Endothelial cell of umbilical vein (primary cell): Measurements from ENCODE around the gene NRF1. TPM values are rescaled to one million over a fixed set of nuclear protein-coding genes. Genes with fewer than 3 reads are reported as not detected.

ENCODE experiments used
- BruUV-seq: library from RNA; stranded (reverse); fragments of 400-500 nt; replicated peaks from 2 replicates; lab custom pipeline; 2021; lab: Mats Ljungman, UMichigan
- CTCF ChIA-PET: fragments of 300-600, 350-600 bp; sonication (Branson Sonifier 250); formaldehyde crosslinking; loops from one replicate; lab custom pipeline; 2021; ENCODE audit warnings: antibody characterized with exemption, inconsistent platforms; lab: Charles Lee
- POLR2A ChIA-PET: fragments of 300-600, 350-600 bp; sonication (Branson Sonifier 250); formaldehyde crosslinking; loops from one replicate; lab custom pipeline; 2021; ENCODE audit warnings: antibody characterized with exemption, inconsistent platforms; lab: Charles Lee
- DNase-seq: peaks from one replicate; pipeline ENCODE4 v3.0.0-alpha.2; 2011; ENCODE audit warnings: low read depth, low spot score
- FAIRE-seq: peaks from 2 replicates; lab custom pipeline; 2011; peaks lifted over from hg19 to GRCh38; lab: Jason Lieb, UNC
- H2AFZ ChIP-seq: 2 replicates; pipeline ENCODE4 v1.6.0; 2012; ENCODE audit warnings: low read depth, low read length, control low read depth, inconsistent platforms
- H3K27ac ChIP-seq: 2 replicates; pipeline ENCODE4 v1.5.1; 2011; ENCODE audit warnings: low read depth, mild to moderate bottlenecking, control low read depth, low read length, moderate library complexity; ENCODE audit not compliant: insufficient read depth
- H3K27me3 ChIP-seq, 2 experiments: 2 replicates each; pipeline versions ENCODE4 v1.6.0 to v1.6.1; 2011; ENCODE audit warnings: low read length in 2 of 2, mixed read lengths in 1 of 2; ENCODE audit not compliant: control insufficient read depth in 2 of 2, insufficient read depth in 2 of 2
- H3K36me3 ChIP-seq, 2 experiments: 2 replicates in 1 of 2; 3 replicates in 1 of 2; pipeline ENCODE4 v1.5.1; 2011; ENCODE audit warnings: low read length in 2 of 2, mild to moderate bottlenecking in 1 of 2, moderate library complexity in 1 of 2; ENCODE audit not compliant: control insufficient read depth in 2 of 2, insufficient read depth in 2 of 2; ENCODE audit errors: extremely low read depth in 1 of 2
- H3K4me1 ChIP-seq: 3 replicates; pipeline ENCODE4 v1.5.1; 2011; ENCODE audit warnings: mild to moderate bottlenecking, low read length; ENCODE audit not compliant: control insufficient read depth, insufficient read depth; ENCODE audit errors: extremely low read depth
- H3K4me2 ChIP-seq: 2 replicates; pipeline ENCODE4 v1.6.1; 2011; ENCODE audit warnings: low read length, control low read depth, mixed read lengths; ENCODE audit not compliant: insufficient read depth
- H3K4me3 ChIP-seq, 3 experiments: fragments of 200-600 bp in 1 of 3; sonication (generic), shearing (Covaris generic) in 1 of 3; replicated peaks in 1 of 3; 2 replicates each; pipeline ENCODE4 v1.5.1; 2011 to 2016; ENCODE audit warnings: control low read depth in 3 of 3, low read length in 3 of 3, mild to moderate bottlenecking in 2 of 3, inconsistent platforms in 1 of 3, low read depth in 1 of 3, moderate library complexity in 1 of 3; ENCODE audit not compliant: insufficient read depth in 1 of 3
- H3K79me2 ChIP-seq: 2 replicates; pipeline ENCODE4 v1.6.0; 2012; ENCODE audit warnings: low read length, inconsistent platforms; ENCODE audit not compliant: control insufficient read depth, insufficient read depth
- H3K9ac ChIP-seq: replicated peaks from 2 replicates; pipeline ENCODE3; 2011; ENCODE audit warnings: low read length, control low read depth; ENCODE audit not compliant: insufficient read depth; ENCODE audit errors: extremely low read depth
- H3K9me1 ChIP-seq: replicated peaks from 3 replicates; pipeline ENCODE4 v1.6.0; 2011; ENCODE audit warnings: mild to moderate bottlenecking, low read length; ENCODE audit not compliant: control insufficient read depth, insufficient read depth; ENCODE audit errors: extremely low read depth
- H3K9me3 ChIP-seq: replicated peaks from 2 replicates; pipeline ENCODE4 v1.5.1; 2012; ENCODE audit warnings: low read length, inconsistent platforms; ENCODE audit not compliant: control insufficient read depth, insufficient read depth
- H4K20me1 ChIP-seq: replicated peaks from 2 replicates; pipeline ENCODE3; 2011; ENCODE audit warnings: mild to moderate bottlenecking, low read length; ENCODE audit not compliant: control insufficient read depth, insufficient read depth; ENCODE audit errors: extremely low read depth
- CTCF ChIP-seq, 2 donors: IDR thresholded peaks; 1 replicate in 1 of 2; 2 replicates in 1 of 2; pipeline ENCODE4 v1.5.1; 2011; ENCODE audit warnings: low read length in 2 of 2, mild to moderate bottlenecking in 2 of 2, moderate library complexity in 2 of 2, control low read depth in 1 of 2, inconsistent platforms in 1 of 2, low read depth in 1 of 2; ENCODE audit not compliant: insufficient read depth in 1 of 2; ENCODE audit errors: extremely low read depth in 1 of 2
- EZH2 ChIP-seq: IDR thresholded peaks from 2 replicates; pipeline ENCODE4 v1.6.1; 2012; ENCODE audit warnings: borderline replicate concordance, low read depth, mild to moderate bottlenecking, moderate library complexity, low read length, inconsistent platforms; ENCODE audit not compliant: severe bottlenecking
- FOS ChIP-seq: IDR thresholded peaks from 2 replicates; pipeline ENCODE4 v1.6.1; 2011; ENCODE audit warnings: mild to moderate bottlenecking, low read length, moderate library complexity, borderline replicate concordance; ENCODE audit not compliant: insufficient read depth
- GATA2 ChIP-seq: IDR thresholded peaks from 2 replicates; pipeline ENCODE4 v1.7.0; 2011; ENCODE audit warnings: low read depth, mild to moderate bottlenecking, moderate library complexity, mixed read lengths, low read length; ENCODE audit not compliant: insufficient read length, insufficient read depth
- JUN ChIP-seq: IDR thresholded peaks from 2 replicates; pipeline ENCODE4 v1.6.1; 2011; ENCODE audit warnings: borderline replicate concordance, low read depth; ENCODE audit not compliant: insufficient read length, insufficient read depth
- MAX ChIP-seq: IDR thresholded peaks from 2 replicates; pipeline ENCODE4 v1.6.1; 2011; ENCODE audit not compliant: insufficient read depth, insufficient read length
- MYC ChIP-seq: IDR thresholded peaks from one replicate; pipeline ENCODE4 v1.6.1; 2011; ENCODE audit warnings: mild to moderate bottlenecking, low read depth, low read length
- POLR2A ChIP-seq: IDR thresholded peaks from 2 replicates; pipeline ENCODE4 v1.6.1; 2012; ENCODE audit warnings: low read depth, mild to moderate bottlenecking, control low read depth, low read length
- POLR2AphosphoS5 ChIP-seq: IDR thresholded peaks from 2 replicates; pipeline ENCODE4 v1.6.1; 2012; ENCODE audit warnings: low read depth, mild to moderate bottlenecking, control low read depth, low read length, moderate library complexity; ENCODE audit not compliant: insufficient read depth
- dilution Hi-C: fragments of 300-500 bp; cut with MboI; formaldehyde crosslinking; loops from one replicate; pipeline ENCODE4 v1.15.0; 2019; ENCODE audit warnings: low sequenced_read_pairs; ENCODE audit not compliant: extremely low pct_ligation_motif_present
- intact Hi-C: fragments of 100-400 bp; cut with micrococcal nuclease; formaldehyde crosslinking; loops from one replicate; pipeline ENCODE4 v1.10.0; 2022
- polyA plus RNA-seq, 4 experiments: library from polyadenylated mRNA; depleted of rRNA in 3 of 4; stranded (reverse) in 3 of 4; unstranded in 1 of 4; fragments of >200 nt; gene quantifications; 2 replicates each; pipeline versions ENCODE4 v1.2.1 to v1.2.3, GENCODE V29; 2011 to 2012; ENCODE audit warnings: missing spikeins in 1 of 4
- total RNA-seq: library from RNA; stranded (reverse); gene quantifications from 2 replicates; pipeline ENCODE4 v1.2.3, GENCODE V29; 2021

NRF1 gene
- total and polyA plus RNA-seq, 2 donors (not counting 3 experiments of a cell fraction or from before 2014, with no cell fraction given) = 14.6 to 20.3 TPM

- Histone ChIP-seq H3K9ac (no peak overlapping the region), H3K79me2 (peaks cover 11% of the 10 kb centered on the region), H3K9me3 (no peaks in the 10 kb centered on the region), H3K4me3 (no peak overlapping the region), H3K27me3 (no peaks in the 10 kb centered on the region), H3K4me1 (no peaks in the 10 kb centered on the region), H3K27ac (no peak overlapping the region), H2AFZ (no peak overlapping the region), H3K4me2 (no peak overlapping the region), H3K9me1 (no peaks in the 10 kb centered on the region), H4K20me1 (no peaks in the 10 kb centered on the region), H3K36me3 (no peaks in the 10 kb centered on the region)
- CTCF ChIA-PET = interaction anchor here (0.7 to 4.4 kb wide), 2 partner anchors 38 to 307 kb away, joined by 3 to 19 read pairs; partner anchors contain the start of gene NRF1
- dilution Hi-C loops (no loop called here), intact Hi-C loops (no loop called here)
- no TSS peak for BruUV-seq
- DNase-seq = no peak
- no peak for FAIRE-seq
- POLR2A ChIA-PET = no interaction called here
- TF ChIP-seq MYC (no peak), POLR2A (no peak), EZH2 (no peak), MAX (no peak), POLR2AphosphoS5 (no peak), JUN (no peak), CTCF (IDR thresholded peaks at IDR 0.05; ENCODE audit: extremely low read depth in 1 of 2, insufficient read depth in 1 of 2, low read depth in 1 of 2, low read length in 2 of 2) (no peak), FOS (no peak), GATA2 (no peak)
These were observed 38.7 kb downstream of the NRF1 start for GRCh38 chr7:129650056-129650758.
